GM21526 (cell line): ENCODE data around the gene GRAP.

Source experiments
- ATAC-seq: cut with Tn5 transposase; IDR thresholded peaks from one replicate; pipeline ENCODE4 v1.9.1; 2021; ENCODE audit warnings: moderate library complexity; ENCODE audit not compliant: unreplicated experiment, low FRiP score

Gene GRAP

GRCh38 chr17:19019041-19019941 is 27.5 kb downstream of the GRAP start:
- no peak for ATAC-seq

- ATAC-seq = no peak
Observed at GRCh38 chr17:19018600-19018950, 28.2 kb downstream of the GRAP start.

GRCh38 chr17:19017804-19018599 is 28.8 kb downstream of the GRAP start:
- ATAC-seq = no peak

GRCh38 chr17:19017401-19017800 is 29.4 kb downstream of the GRAP start:
- ATAC-seq = no peak

- ATAC-seq = no peak
Observed at GRCh38 chr17:19016881-19017280, 29.9 kb downstream of the GRAP start.

GRCh38 chr17:19016297-19016696 is 30.5 kb downstream of the GRAP start:
- no peak for ATAC-seq

GRCh38 chr17:19015428-19015827 is 31.3 kb downstream of the GRAP start:
- ATAC-seq = no peak

GRCh38 chr17:19014628-19015215 is 32.0 kb downstream of the GRAP start:
- ATAC-seq = no peak

GRCh38 chr17:19013806-19014627 is 32.7 kb downstream of the GRAP start:
- no peak for ATAC-seq

GRCh38 chr17:19013226-19013625 is 33.5 kb downstream of the GRAP start:
- no peak for ATAC-seq

GRCh38 chr17:19012171-19013080 is 34.3 kb downstream of the GRAP start:
- no peak for ATAC-seq

GRCh38 chr17:19011581-19011980 is 35.2 kb downstream of the GRAP start:
- no peak for ATAC-seq

GRCh38 chr17:19010729-19011505 is 35.8 kb downstream of the GRAP start:
- ATAC-seq = no peak

- no peak for ATAC-seq
Observed at GRCh38 chr17:19009970-19010369, 36.8 kb downstream of the GRAP start.

- no peak for ATAC-seq
Observed at GRCh38 chr17:19006698-19007097, 40.1 kb downstream of the GRAP start.

- ATAC-seq = no peak
Observed at GRCh38 chr17:19005789-19006430, 40.8 kb downstream of the GRAP start.

GRCh38 chr17:19005137-19005773 is 41.5 kb downstream of the GRAP start:
- ATAC-seq = no peak
